Measurements from ENCODE around the gene PODN.
A peak's percentile ranks its signal among the peaks of the same experiment; 100 is the strongest.

Gene PODN

GRCh38 chr1:53114581-53115400 lies 52.8 kb downstream of the PODN start:
- no peak for DNase-seq (ENCODE audit: low spot score)

- DNase-seq (ENCODE audit: low spot score), result no peak
Measured at GRCh38 chr1:53115403-53116306, 53.6 kb downstream of the PODN start.

- no peak for DNase-seq (ENCODE audit: low spot score)
Measured at GRCh38 chr1:53116307-53116810, 54.3 kb downstream of the PODN start.

- no peak for DNase-seq (ENCODE audit: low spot score)
Measured at GRCh38 chr1:53116933-53117600, 55.1 kb downstream of the PODN start.

GRCh38 chr1:53117836-53118235 lies 55.8 kb downstream of the PODN start:
- DNase-seq (ENCODE audit: low spot score), result no peak

GRCh38 chr1:53120659-53121058 lies 58.6 kb downstream of the PODN start:
- no peak for DNase-seq (ENCODE audit: low spot score)

- peak; percentile 71 for DNase-seq (ENCODE audit: low spot score)
Measured at GRCh38 chr1:53121319-53122172, 59.5 kb downstream of the PODN start.

GRCh38 chr1:53122201-53122885 lies 60.3 kb downstream of the PODN start:
- peak; percentile 80 for DNase-seq (ENCODE audit: low spot score)

- DNase-seq (ENCODE audit: low spot score), result peak; percentile 25
Measured at GRCh38 chr1:53122961-53123413, 61.0 kb downstream of the PODN start.

GRCh38 chr1:53123453-53124140 lies 61.6 kb downstream of the PODN start:
- peak; percentile 81 for DNase-seq (ENCODE audit: low spot score)

GRCh38 chr1:53125122-53125521 lies 63.1 kb downstream of the PODN start:
- no peak for DNase-seq (ENCODE audit: low spot score)

GRCh38 chr1:53125623-53126360 lies 63.8 kb downstream of the PODN start:
- no peak for DNase-seq (ENCODE audit: low spot score)

GRCh38 chr1:53126495-53126894 lies 64.5 kb downstream of the PODN start:
- DNase-seq (ENCODE audit: low spot score), result no peak

GRCh38 chr1:53127546-53127945 lies 65.5 kb downstream of the PODN start:
- DNase-seq (ENCODE audit: low spot score), result no peak

GRCh38 chr1:53128401-53128800 lies 66.4 kb downstream of the PODN start:
- DNase-seq (ENCODE audit: low spot score), result no peak

GRCh38 chr1:53129891-53130597 lies 68.0 kb downstream of the PODN start:
- DNase-seq (ENCODE audit: low spot score), result no peak

GRCh38 chr1:53130598-53130877 lies 68.5 kb downstream of the PODN start:
- no peak for DNase-seq (ENCODE audit: low spot score)

- DNase-seq (ENCODE audit: low spot score), result no peak
Measured at GRCh38 chr1:53130878-53131589, 69.0 kb downstream of the PODN start.
